GM19463 (cell line): ENCODE data around the gene NR2C1.
"Not testable (repeated sequence)": the region's sequence is repeated elsewhere in the genome, so short reads cannot be mapped to it uniquely, and the experiment has no call there.

Source experiments
- ATAC-seq: cut with Tn5 transposase; IDR thresholded peaks from one replicate; pipeline ENCODE4 v1.9.1; 2021; ENCODE audit warnings: mild to moderate bottlenecking, moderate library complexity; ENCODE audit not compliant: unreplicated experiment

NR2C1 gene

DNA sequence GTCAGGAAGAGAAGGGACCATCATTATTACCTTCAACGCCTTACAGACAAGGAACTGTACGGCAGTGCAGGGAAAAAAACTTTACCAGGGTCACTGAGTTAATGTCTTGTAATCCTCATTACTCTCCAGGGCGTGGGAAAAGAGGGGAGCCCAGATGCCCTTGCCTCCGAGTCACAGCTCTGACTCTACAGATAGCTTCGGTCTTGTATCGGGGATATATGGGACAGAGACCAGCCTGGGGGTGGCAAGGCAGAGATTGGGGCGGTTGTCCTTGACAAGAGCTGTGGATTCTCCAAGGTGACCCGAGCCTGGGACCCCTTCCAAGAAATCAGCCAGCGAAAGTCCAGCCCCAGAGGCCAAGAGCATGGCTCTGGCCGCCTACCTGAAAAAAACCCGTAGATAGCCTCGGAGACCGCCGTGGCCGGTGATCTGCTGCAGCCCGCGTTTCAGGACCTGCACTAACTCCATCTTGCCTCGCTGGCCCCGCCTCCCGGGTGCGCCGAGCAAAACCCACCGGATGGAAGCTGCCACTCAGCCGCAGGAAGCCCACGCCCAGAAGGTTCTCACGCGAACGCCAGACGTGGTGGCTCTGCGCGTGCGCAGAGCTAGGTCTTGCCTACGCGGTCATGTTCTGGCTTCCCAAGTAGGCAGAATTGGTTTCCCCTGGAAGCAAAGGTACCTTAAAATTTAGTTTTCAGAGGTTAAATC lies 70.1 kb downstream of the NR2C1 start, which contains the start of gene NDUFA12:
TSS of gene NDUFA12 (minus strand) at position 485 of the 708 bp plus-strand sequence. CDS start at position 468, 17 bp downstream.
- peak; percentile 100 for ATAC-seq

GRCh38 chr12:95002754-95003153 lies 70.7 kb downstream of the NR2C1 start:
- ATAC-seq = no peak

DNA sequence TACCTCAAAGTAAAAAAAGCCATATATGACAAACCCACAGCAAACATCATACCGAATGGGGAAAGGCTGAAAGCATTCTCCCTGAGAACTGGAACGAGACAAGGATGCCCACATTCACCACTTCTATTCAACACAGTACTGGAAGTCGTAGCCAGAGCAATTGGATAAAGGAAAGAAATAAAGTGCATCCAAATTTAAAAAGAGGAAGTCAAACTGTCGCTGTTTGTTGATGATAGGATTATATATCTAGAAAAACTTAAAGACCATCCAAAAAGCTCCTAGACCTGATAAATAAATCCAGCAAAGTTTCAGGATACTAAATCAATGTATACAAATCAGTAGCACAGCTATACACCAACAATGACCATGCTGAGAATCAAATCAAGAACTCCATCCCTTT lies 75.1 kb downstream of the NR2C1 start:
- no peak for ATAC-seq

DNA sequence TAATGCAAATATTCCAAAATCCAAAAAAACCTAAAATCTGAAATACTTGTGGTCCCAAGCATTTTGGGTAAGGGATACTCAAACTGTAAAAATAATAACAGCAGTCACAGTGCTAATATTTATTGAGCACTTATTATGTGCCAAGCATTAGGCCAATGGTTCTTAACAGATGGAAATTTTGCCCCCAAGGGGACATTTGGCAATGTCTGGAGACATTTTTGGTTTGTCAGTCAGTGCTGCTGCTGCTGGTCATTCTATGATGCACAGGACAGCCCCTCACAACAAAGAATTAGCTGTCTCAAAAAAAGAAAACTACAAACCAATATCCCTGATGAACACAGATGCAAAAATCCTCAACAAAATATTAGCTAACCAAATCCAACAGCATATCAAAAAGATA lies 75.7 kb downstream of the NR2C1 start:
- ATAC-seq = no peak

- no peak for ATAC-seq
Observed at GRCh38 chr12:94997061-94997460, 76.4 kb downstream of the NR2C1 start.

DNA sequence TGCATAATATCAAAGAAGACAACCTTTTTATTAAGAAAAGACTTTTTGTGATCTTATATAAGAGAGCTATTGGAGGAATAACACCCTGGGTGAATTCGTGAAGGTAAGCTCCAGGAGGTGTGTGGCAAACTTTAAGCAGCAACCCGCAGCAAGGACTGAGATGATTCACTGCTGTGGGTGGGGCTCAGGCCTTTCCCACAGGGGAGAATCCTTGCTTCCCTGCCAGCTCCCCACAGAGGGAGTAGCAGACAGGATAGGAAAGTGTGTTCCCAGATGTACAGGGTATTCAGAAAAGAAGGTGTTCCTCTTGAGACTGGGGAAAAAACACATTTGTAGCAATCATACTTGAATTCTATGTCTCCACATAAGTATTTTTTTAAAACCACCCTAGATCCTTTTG lies 79.1 kb downstream of the NR2C1 start:
- ATAC-seq = no peak

- ATAC-seq = not testable (repeated sequence)
Observed at GRCh38 chr12:94993855-94994254, 79.6 kb downstream of the NR2C1 start.

GRCh38 chr12:94990222-94990621 lies 83.2 kb downstream of the NR2C1 start:
- ATAC-seq = no peak

- ATAC-seq = no peak
Observed at GRCh38 chr12:94988471-94988870, 84.9 kb downstream of the NR2C1 start.

- no peak for ATAC-seq
Observed at GRCh38 chr12:94987801-94988200, 85.6 kb downstream of the NR2C1 start.

DNA sequence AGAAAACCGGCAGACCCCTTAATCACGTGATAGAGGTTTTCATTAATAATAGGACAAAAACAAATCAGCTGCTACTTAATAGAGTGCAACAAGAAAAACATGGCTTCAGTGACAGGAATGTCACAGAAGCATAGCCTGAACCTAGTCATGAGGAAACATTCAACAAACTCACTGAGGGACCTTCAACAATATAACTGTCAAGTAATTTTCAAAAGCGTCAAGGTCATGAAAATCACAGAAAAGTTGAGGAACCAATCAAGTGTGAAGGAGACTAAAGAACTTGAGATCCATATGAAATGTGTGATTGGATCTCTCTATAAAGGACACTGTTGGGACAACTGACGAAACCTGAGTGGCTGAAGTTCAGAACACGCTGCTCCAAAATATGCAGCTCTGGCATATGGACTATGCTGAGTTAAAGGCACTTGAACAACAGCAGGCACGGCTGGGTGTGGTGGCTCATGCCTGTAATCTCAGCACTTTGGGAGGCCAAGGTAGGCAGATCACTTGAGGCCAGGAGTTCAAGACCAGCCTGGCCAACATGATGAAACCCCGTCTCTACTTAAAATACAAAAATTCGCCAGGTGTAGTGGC lies 86.2 kb downstream of the NR2C1 start:
- no peak for ATAC-seq

GRCh38 chr12:94985099-94985498 lies 88.3 kb downstream of the NR2C1 start:
- not testable (repeated sequence) for ATAC-seq

DNA sequence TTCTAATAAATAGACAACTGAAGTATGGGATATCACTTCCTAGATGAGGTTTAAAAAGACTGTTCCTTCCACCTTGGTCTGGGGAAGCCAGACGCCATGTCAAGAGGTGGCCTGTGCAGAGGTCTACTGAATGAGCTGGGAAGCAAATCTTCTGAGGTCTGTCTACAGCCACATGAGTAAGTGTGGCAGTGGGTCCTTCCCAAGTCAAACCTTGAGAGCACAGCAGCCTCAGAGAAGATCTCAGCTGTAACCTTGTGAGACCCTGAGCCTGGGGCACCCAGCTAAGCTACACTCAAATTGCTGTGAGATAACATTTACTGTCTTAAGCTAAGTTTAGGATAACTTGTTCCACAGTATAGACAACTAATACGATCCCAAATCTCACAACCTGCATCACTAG lies 90.1 kb downstream of the NR2C1 start:
- no peak for ATAC-seq

DNA sequence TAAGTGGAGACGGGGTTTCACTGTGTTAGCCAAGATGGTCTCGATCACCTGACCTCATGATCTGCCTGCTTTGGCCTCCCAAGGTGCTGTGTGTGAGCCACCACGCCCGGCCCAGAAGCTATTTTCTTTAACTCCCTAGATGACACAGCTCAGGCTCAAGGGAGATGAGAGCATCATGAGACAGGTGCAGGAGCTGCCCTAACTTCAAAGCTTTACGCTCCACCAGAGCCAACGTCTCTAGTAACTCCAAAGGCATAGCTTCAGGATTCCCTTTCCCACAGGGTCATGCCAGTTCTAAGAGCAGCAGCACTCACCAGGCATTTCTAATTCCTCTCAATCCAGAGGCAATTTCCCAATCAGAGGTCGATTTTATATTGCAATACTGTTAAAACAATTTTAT lies 91.0 kb downstream of the NR2C1 start:
- no peak for ATAC-seq

DNA sequence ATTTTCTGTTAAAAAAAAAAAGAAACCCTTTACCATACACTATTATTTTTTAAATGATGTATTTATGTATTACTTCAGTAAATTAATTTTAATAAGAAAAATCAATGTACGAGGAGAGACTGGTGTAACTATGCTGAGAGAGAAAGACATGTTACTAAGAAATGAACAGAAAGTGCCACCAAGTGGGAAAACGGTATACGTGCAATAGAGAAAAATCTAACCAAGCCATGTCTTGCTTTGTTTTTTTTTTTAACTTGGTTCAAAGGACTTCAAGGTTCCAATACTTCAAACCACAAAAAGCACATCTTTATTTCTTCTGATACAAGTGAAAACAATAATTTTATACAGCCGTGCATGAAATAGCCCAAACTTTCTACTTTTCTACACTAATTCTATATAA lies 92.8 kb downstream of the NR2C1 start:
- ATAC-seq = no peak

DNA sequence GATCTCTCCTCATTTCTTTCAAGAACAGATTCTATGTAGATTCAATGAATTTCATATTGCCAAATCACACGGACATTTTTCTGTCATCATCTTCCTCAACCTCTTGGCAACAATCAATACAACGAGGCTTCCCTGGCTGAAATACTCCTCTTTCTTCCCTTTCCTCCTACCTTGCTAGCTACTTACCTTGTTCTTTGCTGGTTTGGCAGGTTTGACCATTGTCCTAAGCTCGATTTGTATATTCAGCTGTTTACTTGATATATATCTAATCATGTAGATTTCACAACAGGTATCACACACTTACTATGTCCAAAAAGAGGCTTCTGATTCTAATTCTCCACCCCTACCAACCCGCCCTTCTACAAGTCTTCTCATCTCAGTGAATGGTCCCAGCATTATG lies 93.5 kb downstream of the NR2C1 start:
- ATAC-seq = no peak

- no peak for ATAC-seq
Observed at GRCh38 chr12:94977766-94978468, 95.5 kb downstream of the NR2C1 start.

DNA sequence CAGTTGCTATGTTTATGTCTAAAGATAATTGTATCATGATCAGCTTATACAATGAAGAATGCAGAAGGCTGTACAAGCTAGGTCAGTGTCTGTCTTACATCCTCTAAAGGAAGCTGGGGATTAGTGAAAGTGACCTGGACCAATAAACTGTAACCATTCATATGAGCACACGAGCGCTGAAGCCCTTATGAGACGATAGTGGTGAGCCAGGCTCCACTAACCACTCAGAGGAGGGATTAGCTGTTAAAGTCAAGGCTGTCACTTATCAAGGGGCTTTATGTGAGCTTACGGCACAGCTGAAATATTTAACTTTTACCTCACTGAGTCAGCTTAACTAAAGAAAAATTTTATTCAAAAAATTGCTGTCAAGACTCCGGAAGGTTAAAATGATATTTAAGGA lies 100.2 kb downstream of the NR2C1 start:
- ATAC-seq = no peak

DNA sequence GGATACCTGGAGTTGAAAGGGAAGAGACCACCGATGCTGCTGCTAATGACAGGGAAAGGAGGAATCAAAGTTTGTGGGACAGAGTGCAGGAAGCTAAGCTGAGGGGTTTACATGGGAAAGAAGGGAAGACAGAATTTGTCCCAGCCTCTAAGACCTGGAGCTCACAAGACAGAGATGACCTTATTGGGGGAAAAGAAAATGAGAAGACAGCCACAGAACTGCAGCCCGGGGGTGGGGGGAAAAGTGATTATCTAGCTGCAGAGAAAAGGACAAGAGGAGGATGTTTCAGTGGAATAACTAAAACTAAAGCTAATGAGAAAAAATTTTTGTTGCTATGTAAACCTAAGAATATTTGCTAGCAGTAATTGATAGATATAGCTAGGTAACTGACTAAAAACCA lies 100.6 kb downstream of the NR2C1 start:
- ATAC-seq = no peak

DNA sequence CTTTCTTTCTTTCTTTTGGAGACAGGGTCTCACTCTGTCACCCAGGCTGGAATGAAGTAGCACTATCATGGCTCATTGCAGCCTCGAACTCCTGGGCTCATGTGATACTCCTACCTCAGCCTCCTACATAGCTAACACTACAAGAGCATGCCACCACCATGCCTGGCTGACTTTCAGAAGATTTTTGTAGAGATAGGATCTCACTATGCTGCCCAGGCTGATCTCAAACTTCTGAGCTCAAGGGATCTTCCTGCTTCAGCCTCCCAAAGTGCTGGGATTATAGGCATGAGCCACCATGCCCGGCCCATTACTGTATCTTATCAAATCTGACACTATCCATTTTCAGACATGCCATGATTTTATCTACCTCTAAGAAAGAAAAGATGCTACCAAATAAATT lies 101.5 kb downstream of the NR2C1 start:
- ATAC-seq = no peak

- no peak for ATAC-seq
Observed at GRCh38 chr12:94970560-94970959, 102.9 kb downstream of the NR2C1 start.
